Measurements from ENCODE around the gene ZXDB. TPM values are rescaled to one million over a fixed set of nuclear protein-coding genes. Genes with fewer than 3 reads are reported as not detected.
"Not testable (repeated sequence)": the region's sequence is repeated elsewhere in the genome, so short reads cannot be mapped to it uniquely, and the experiment has no call there.

ZXDB gene
- polyA plus RNA-seq, 1 donor from 2014 or later: 4.6 TPM

- not testable (repeated sequence) for H3K9ac ChIP-seq (ENCODE audit: low read length); H3K4me3 ChIP-seq (ENCODE audit: low read length); H2AFZ ChIP-seq (ENCODE audit: low read depth, low read length); H3K79me2 ChIP-seq (replicated peaks; ENCODE audit: insufficient read depth, low read length); H3K4me2 ChIP-seq (ENCODE audit: low read length); H3K27me3 ChIP-seq (ENCODE audit: insufficient read depth, low read depth, low read length); H4K20me1 ChIP-seq (ENCODE audit: insufficient read depth); H3K9me2 ChIP-seq (ENCODE audit: insufficient read depth, low read length); H3K27ac ChIP-seq (ENCODE audit: low read length); H3K9me3 ChIP-seq (ENCODE audit: low read length); H3K36me3 ChIP-seq (ENCODE audit: insufficient read depth, low read length); H3F3A ChIP-seq (ENCODE audit: insufficient read depth, low read length, poor library complexity, severe bottlenecking)
Observed at GRCh38 chrX:57629438-57629837, 37.6 kb downstream of the ZXDB start.

GRCh38 chrX:57640674-57641016 lies 48.8 kb downstream of the ZXDB start:
- Histone ChIP-seq H3K36me3 (ENCODE audit: insufficient read depth, low read length) (no peaks in the 10 kb centered on the region), H3K27me3 (ENCODE audit: insufficient read depth, low read depth, low read length) (no peaks in the 10 kb centered on the region), H3K79me2 (replicated peaks; ENCODE audit: insufficient read depth, low read length) (no peaks in the 10 kb centered on the region), H3K27ac (ENCODE audit: low read length) (no peak overlapping the region), H4K20me1 (ENCODE audit: insufficient read depth) (no peaks in the 10 kb centered on the region), H3K9me3 (ENCODE audit: low read length) (no peaks in the 10 kb centered on the region), H3K4me3 (ENCODE audit: low read length) (no peak overlapping the region), H3K9me2 (ENCODE audit: insufficient read depth, low read length) (no peaks in the 10 kb centered on the region), H3K4me2 (ENCODE audit: low read length) (no peak overlapping the region), H3K9ac (ENCODE audit: low read length) (no peak overlapping the region), H3F3A (ENCODE audit: insufficient read depth, low read length, poor library complexity, severe bottlenecking) (no peaks in the 10 kb centered on the region), H2AFZ (ENCODE audit: low read depth, low read length) (no peak overlapping the region)
- TF ChIP-seq CTCF (IDR thresholded peaks at IDR 0.05; ENCODE audit: poor library complexity, severe bottlenecking) (no peak), EZH2 (IDR thresholded peaks at IDR 0.05; ENCODE audit: borderline replicate concordance, insufficient read depth, low read length, poor library complexity, severe bottlenecking) (no peak), MXI1 (conservative IDR thresholded peaks at IDR 0.05; ENCODE audit: poor library complexity, severe bottlenecking) (no peak), TAF1 (IDR thresholded peaks at IDR 0.05; ENCODE audit: low read depth) (no peak), SMC3 (conservative IDR thresholded peaks at IDR 0.05; ENCODE audit: poor library complexity) (no peak), REST (IDR thresholded peaks at IDR 0.05; ENCODE audit: borderline replicate concordance) (no peak), RAD21 (conservative IDR thresholded peaks at IDR 0.05) (no peak), EP300 (conservative IDR thresholded peaks at IDR 0.05; ENCODE audit: poor library complexity, severe bottlenecking) (no peak)

GRCh38 chrX:57641338-57641737 lies 49.5 kb downstream of the ZXDB start:
- H3K27me3 ChIP-seq (ENCODE audit: insufficient read depth, low read depth, low read length): no peaks in the 10 kb centered on the region
- H3K9me3 ChIP-seq (ENCODE audit: low read length): no peaks in the 10 kb centered on the region
- H3K9ac ChIP-seq (ENCODE audit: low read length): no peak overlapping the region
- TF ChIP-seq SMC3 (conservative IDR thresholded peaks at IDR 0.05; ENCODE audit: poor library complexity): no peak
- no peak for TF ChIP-seq MXI1 (conservative IDR thresholded peaks at IDR 0.05; ENCODE audit: poor library complexity, severe bottlenecking)
- no peak for TF ChIP-seq POLR2AphosphoS5 (IDR thresholded peaks at IDR 0.05)
- no peaks in the 10 kb centered on the region for H3K79me2 ChIP-seq (replicated peaks; ENCODE audit: insufficient read depth, low read length)
- no peak overlapping the region for H3K4me2 ChIP-seq (ENCODE audit: low read length)
- H3K27ac ChIP-seq (ENCODE audit: low read length): no peak overlapping the region
- no peaks in the 10 kb centered on the region for H3F3A ChIP-seq (ENCODE audit: insufficient read depth, low read length, poor library complexity, severe bottlenecking)
- no peaks in the 10 kb centered on the region for H4K20me1 ChIP-seq (ENCODE audit: insufficient read depth)
- H3K4me3 ChIP-seq (ENCODE audit: low read length): no peak overlapping the region
- no peaks in the 10 kb centered on the region for H3K36me3 ChIP-seq (ENCODE audit: insufficient read depth, low read length)
- no peak overlapping the region for H2AFZ ChIP-seq (ENCODE audit: low read depth, low read length)
- H3K9me2 ChIP-seq (ENCODE audit: insufficient read depth, low read length): no peaks in the 10 kb centered on the region

Measured in neural cell (in vitro differentiated cells).